GM21786 (cell line): ENCODE data around the gene CAMK1D.
"Not testable (repeated sequence)": the region's sequence is repeated elsewhere in the genome, so short reads cannot be mapped to it uniquely, and the experiment has no call there.

ENCODE experiments used
- ATAC-seq: cut with Tn5 transposase; IDR thresholded peaks from one replicate; pipeline ENCODE4 v1.9.1; 2021; ENCODE audit not compliant: unreplicated experiment

The CAMK1D gene

GRCh38 chr10:12710594-12711349 is 361.4 kb downstream of the CAMK1D start:
- peak; percentile 60 for ATAC-seq

GRCh38 chr10:12711350-12711708 is 362.0 kb downstream of the CAMK1D start:
- ATAC-seq = no peak

- no peak for ATAC-seq
Measured at GRCh38 chr10:12712293-12712983, 363.1 kb downstream of the CAMK1D start.

- not testable (repeated sequence) for ATAC-seq
Measured at GRCh38 chr10:12712984-12713316, 363.6 kb downstream of the CAMK1D start.

- no peak for ATAC-seq
Measured at GRCh38 chr10:12716042-12716441, 366.7 kb downstream of the CAMK1D start.

GRCh38 chr10:12717981-12718707 is 368.8 kb downstream of the CAMK1D start:
- no peak for ATAC-seq

- no peak for ATAC-seq
Measured at GRCh38 chr10:12719365-12719764, 370.0 kb downstream of the CAMK1D start.

GRCh38 chr10:12720217-12720981 is 371.1 kb downstream of the CAMK1D start:
- no peak for ATAC-seq

GRCh38 chr10:12721334-12721733 is 372.0 kb downstream of the CAMK1D start:
- no peak for ATAC-seq

GRCh38 chr10:12723220-12723619 is 373.9 kb downstream of the CAMK1D start:
- ATAC-seq = no peak

GRCh38 chr10:12724807-12725579 is 375.6 kb downstream of the CAMK1D start:
- ATAC-seq = no peak

- not testable (repeated sequence) for ATAC-seq
Measured at GRCh38 chr10:12725580-12725888, 376.2 kb downstream of the CAMK1D start.

- ATAC-seq = no peak
Measured at GRCh38 chr10:12726971-12727831, 377.9 kb downstream of the CAMK1D start.

GRCh38 chr10:12727832-12728215 is 378.5 kb downstream of the CAMK1D start:
- ATAC-seq = no peak

- ATAC-seq = no peak
Measured at GRCh38 chr10:12728494-12728893, 379.1 kb downstream of the CAMK1D start.

- no peak for ATAC-seq
Measured at GRCh38 chr10:12729885-12730284, 380.5 kb downstream of the CAMK1D start.

GRCh38 chr10:12730809-12731519 is 381.6 kb downstream of the CAMK1D start:
- ATAC-seq = no peak

- ATAC-seq = no peak
Measured at GRCh38 chr10:12733271-12733670, 383.9 kb downstream of the CAMK1D start.

- ATAC-seq = no peak
Measured at GRCh38 chr10:12735843-12736462, 386.6 kb downstream of the CAMK1D start.
